AG10803 (cell line): Measurements from ENCODE around the gene DDX54.

Source experiments
- DNase-seq: peaks from one replicate; pipeline ENCODE4 v3.0.0; 2010; ENCODE audit warnings: low read depth
- H3K4me3 ChIP-seq: 2 replicates; pipeline ENCODE4 v1.5.1; 2011; ENCODE audit warnings: mild to moderate bottlenecking, low read length, control low read depth
- TF ChIP-seq, protein P1 (sequence below): conservative IDR thresholded peaks from 2 replicates; pipeline ENCODE4 v1.5.1; 2011; ENCODE audit warnings: mild to moderate bottlenecking, low read length, control low read depth, inconsistent platforms

DDX54 gene, protein sequence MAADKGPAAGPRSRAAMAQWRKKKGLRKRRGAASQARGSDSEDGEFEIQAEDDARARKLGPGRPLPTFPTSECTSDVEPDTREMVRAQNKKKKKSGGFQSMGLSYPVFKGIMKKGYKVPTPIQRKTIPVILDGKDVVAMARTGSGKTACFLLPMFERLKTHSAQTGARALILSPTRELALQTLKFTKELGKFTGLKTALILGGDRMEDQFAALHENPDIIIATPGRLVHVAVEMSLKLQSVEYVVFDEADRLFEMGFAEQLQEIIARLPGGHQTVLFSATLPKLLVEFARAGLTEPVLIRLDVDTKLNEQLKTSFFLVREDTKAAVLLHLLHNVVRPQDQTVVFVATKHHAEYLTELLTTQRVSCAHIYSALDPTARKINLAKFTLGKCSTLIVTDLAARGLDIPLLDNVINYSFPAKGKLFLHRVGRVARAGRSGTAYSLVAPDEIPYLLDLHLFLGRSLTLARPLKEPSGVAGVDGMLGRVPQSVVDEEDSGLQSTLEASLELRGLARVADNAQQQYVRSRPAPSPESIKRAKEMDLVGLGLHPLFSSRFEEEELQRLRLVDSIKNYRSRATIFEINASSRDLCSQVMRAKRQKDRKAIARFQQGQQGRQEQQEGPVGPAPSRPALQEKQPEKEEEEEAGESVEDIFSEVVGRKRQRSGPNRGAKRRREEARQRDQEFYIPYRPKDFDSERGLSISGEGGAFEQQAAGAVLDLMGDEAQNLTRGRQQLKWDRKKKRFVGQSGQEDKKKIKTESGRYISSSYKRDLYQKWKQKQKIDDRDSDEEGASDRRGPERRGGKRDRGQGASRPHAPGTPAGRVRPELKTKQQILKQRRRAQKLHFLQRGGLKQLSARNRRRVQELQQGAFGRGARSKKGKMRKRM

DNA sequence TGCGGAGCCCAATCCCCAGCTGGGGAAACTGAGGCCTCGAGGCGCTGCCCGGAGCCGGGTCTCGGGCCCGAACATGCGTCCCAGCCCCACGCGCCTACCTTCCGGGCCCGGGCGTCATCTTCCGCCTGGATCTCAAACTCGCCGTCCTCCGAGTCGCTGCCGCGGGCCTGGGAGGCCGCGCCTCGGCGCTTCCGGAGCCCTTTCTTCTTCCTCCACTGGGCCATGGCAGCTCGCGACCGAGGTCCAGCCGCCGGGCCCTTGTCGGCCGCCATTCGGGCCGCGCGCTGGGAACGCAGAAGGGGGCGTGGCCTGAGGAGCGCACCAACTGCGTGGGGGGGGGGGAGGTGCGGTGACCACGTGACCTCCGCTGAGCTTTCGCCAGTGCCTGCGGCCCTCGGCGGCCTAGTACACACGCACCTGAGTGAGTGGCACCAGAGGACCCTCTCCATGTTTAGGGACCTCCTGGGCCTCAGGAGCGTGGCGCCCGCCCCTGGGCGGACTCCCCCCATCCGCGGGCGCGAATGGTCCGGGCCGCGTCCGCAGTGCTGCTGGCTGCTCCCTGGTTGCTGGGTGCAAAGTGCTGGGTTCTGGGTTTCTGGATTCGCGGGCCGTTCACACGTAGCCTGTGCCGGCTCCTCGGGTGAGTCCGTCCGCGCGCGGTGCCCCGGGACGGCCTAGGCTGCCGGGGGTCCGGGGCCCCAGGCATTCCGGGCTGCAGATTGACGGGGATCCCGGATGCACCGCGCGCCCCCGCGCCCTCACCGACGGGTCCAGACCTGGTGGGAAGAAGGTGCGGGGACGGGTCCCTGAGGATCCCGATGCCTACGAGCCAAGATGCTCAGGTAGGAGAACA is at the start of gene DDX54, which contains the start of gene RITA1:
Gene DDX54 (minus strand): TSS at position 299 of the 853 bp plus-strand sequence. CDS start 27 bp downstream, at position 272.
Gene RITA1 (plus strand): TSS at position 542 of the 853 bp plus-strand sequence. CDS start 1,026 bp downstream, outside the sequence.
- TF ChIP-seq, protein P1, sequence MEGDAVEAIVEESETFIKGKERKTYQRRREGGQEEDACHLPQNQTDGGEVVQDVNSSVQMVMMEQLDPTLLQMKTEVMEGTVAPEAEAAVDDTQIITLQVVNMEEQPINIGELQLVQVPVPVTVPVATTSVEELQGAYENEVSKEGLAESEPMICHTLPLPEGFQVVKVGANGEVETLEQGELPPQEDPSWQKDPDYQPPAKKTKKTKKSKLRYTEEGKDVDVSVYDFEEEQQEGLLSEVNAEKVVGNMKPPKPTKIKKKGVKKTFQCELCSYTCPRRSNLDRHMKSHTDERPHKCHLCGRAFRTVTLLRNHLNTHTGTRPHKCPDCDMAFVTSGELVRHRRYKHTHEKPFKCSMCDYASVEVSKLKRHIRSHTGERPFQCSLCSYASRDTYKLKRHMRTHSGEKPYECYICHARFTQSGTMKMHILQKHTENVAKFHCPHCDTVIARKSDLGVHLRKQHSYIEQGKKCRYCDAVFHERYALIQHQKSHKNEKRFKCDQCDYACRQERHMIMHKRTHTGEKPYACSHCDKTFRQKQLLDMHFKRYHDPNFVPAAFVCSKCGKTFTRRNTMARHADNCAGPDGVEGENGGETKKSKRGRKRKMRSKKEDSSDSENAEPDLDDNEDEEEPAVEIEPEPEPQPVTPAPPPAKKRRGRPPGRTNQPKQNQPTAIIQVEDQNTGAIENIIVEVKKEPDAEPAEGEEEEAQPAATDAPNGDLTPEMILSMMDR, result no peak
- H3K4me3 ChIP-seq, result peak within 1 kb of the TSS; percentile 86
- peak; percentile 70 for DNase-seq

DNA sequence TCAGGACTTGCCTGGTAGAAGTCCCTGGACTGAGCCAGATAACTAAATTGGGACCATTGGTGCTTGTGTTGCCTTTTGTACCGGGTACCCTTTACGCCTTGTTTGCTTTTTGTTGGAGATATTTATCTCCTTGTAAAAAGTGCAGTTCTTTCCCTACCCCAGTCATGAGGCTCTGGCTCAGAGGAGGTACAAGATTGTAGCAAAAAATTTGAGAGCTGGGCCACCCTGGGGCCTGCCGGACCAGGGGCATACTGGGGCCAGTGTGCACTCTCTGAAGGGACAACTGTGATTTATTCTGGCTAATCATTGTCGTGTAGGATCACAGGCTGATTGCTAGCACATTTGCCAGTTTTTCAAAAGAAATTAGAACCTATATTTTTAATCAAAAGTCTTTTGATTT is 49.2 kb upstream of the DDX54 start:
- no peak for DNase-seq
- no peak overlapping the region for H3K4me3 ChIP-seq
- TF ChIP-seq, protein P1, result no peak

DNA sequence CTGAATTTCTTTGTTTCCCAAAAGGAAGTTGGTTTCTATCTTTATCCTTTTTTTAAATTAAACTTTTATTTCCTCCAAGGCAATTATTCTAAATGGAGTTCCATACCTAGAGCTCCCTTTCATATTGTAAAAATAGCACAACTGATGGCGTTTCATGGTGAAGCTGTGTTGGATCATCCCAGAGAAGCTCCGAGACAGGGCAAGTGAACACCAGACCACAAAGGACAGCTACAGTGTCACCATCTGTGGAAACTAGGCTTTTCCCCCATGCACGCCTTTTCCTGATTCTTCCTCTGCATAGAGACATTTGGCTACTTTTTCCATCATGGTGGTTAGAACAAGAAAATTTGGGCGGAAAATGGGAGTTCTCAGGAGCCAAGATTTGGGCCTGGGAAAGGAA is 48.7 kb upstream of the DDX54 start:
- no peak overlapping the region for H3K4me3 ChIP-seq

DNA sequence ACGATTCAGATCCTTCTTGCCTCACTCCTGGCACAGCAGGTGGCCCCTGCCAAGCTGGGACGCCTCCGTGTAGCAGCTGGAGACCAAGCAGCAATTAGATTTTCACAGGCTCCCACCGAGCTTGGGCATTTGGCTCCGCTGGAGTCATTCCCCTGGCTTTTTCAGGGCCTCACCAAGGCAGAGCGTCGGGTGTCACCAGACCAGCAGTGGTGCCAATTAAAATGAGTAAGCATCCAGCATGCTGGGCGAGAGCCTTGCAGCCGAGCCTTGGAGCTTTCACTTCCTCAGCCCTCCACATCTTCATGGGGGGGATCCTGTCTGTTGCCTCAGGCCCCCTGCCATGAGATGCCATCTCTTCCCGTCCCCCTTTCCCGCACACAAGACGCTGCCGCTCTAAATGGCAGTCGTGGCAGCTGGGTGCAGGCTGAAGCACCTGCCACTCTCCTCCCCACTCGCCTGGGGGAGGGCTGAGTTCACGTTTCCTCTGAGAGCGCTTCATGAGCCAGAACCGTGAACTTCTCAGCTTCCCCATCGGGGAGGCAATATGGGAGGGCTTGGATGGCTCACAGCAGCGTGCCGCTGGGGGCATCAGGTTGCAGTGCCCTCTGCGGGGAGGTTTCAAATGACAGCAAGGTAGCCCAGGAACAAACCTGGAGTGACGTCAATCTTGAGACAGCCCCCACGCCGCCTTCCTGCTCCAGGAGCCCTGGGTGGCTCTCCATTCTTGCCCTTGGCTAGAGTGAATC is 47.7 kb upstream of the DDX54 start:
- peak; percentile 69 for DNase-seq
- peak overlapping the region; percentile 15 for H3K4me3 ChIP-seq
- TF ChIP-seq, protein P1, result no peak

More for the DNA sequence above, 48.7 kb upstream of the DDX54 start:
- no peak for DNase-seq
- TF ChIP-seq, protein P1, result no peak

DNA sequence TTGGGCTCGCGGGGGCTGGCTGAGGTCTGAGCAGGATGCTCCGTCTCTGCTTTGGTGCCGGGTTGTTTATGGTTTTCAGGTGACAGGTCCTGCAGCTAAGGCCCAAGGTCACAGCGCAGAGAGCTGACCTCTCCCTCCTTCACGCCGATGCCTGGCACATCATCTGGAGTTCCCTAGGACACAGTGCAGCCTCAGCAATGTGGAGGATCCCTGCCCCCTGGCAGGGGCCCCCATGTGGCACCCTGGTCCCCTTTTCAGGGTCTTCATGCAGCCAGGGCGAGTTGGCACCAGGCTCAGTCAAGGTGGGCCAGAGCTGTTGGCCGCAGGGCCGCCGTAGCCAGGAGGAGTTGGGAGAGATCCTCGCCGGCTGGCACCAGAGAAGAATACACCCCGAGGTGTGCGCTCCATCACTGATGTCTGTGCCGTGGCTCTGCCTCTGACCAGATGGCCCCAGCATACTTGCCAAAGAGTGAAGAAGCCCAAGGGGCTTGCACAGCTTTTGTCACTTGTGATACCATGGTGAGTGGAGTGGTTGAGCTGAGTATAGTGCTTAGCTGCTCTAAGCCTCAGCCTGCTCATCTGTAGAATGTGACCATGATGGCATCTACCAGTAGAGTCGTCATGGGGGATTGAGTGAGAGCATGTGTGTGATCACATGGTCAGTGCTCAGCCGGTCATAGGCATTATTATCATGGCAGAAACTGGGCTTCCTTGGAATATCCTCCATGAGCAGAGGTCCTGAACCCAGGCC is 47.0 kb upstream of the DDX54 start:
- TF ChIP-seq, protein P1, result no peak
- H3K4me3 ChIP-seq, result no peak overlapping the region
- no peak for DNase-seq
